Breast epithelium (tissue), 3 donors: Measurements from ENCODE around the gene FAM83C.

ENCODE experiments used
- CTCF ChIP-seq, 3 donors: fragments of 450-650 bp; IDR thresholded peaks; one replicate each; pipeline ENCODE4 v1.5.1; 2016 to 2017; ENCODE audit warnings: antibody characterized with exemption in 3 of 3, mild to moderate bottlenecking in 3 of 3, moderate library complexity in 3 of 3
- POLR2AphosphoS5 ChIP-seq, 3 donors: sonication (generic); formaldehyde crosslinking; IDR thresholded peaks; one replicate each; pipeline ENCODE4 v1.6.1; 2017; ENCODE audit warnings: antibody characterized with exemption in 3 of 3

GRCh38 chr20:35248641-35249475, 43.4 kb downstream of the FAM83C start:
- TF ChIP-seq CTCF (IDR thresholded peaks at IDR 0.05) (no peak), POLR2AphosphoS5 (IDR thresholded peaks at IDR 0.05) (no peak)
